Ureter (tissue), 1 donor: ENCODE measurements around the gene CNTNAP2. TPM values are rescaled to one million over a fixed set of nuclear protein-coding genes. Genes with fewer than 3 reads are reported as not detected.

Source experiments
- DNase-seq: peaks from one replicate; pipeline ENCODE4 v3.0.0-alpha.2; 2020; ENCODE audit warnings: low spot score
- total RNA-seq: library from RNA; stranded (reverse); gene quantifications from one replicate; pipeline ENCODE4 v1.2.4, GENCODE V29; 2023
- donor health status: DM: yes; HTN: yes; CAD: no.

Gene CNTNAP2
- total RNA-seq, 1 donor from 2014 or later = 0.21 TPM

DNA sequence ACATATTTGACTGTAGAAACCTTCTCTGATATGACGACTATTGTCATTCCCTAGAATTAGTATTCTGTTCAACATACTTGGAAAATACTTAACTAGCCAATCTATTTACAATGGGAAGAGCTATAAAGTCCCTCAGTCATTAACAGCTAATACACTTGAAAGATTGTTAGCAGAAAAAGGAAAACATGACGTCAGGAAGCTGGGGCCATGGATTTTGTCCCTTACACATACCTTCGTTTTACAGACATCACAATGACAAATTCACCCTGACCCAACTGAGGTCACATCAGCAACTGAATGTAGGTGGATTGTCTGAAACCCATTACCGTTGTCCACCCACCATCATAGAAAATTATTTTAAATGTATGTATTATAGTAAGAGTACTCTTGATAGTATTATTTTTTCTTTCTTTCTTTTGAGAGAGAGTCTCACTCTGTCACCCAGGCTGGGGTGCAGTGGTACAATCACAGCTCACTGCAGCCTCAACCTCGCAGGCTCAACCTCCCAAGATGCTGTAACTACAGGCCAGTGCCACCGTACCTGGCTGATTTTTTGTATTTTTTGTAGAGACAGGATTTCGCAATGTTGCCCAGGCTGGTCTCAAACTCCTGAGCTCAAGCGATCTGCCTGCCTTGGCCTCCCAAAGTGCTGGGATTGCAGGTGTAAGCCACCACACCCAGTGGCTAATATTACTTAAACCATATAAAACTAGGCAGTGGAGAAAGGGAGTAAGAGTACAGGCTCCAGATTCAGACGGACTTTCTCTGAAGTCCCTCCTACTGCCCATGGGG, 1977.0 kb downstream of the CNTNAP2 start:
- no peak for DNase-seq

GRCh38 chr7:148095066-148095465, 1978.5 kb downstream of the CNTNAP2 start:
- no peak for DNase-seq

GRCh38 chr7:148104136-148104716, 1987.6 kb downstream of the CNTNAP2 start:
- no peak for DNase-seq

GRCh38 chr7:148104924-148105323, 1988.3 kb downstream of the CNTNAP2 start:
- DNase-seq = no peak

- DNase-seq = no peak
These were observed 1989.3 kb downstream of the CNTNAP2 start for GRCh38 chr7:148105853-148106252.

DNA sequence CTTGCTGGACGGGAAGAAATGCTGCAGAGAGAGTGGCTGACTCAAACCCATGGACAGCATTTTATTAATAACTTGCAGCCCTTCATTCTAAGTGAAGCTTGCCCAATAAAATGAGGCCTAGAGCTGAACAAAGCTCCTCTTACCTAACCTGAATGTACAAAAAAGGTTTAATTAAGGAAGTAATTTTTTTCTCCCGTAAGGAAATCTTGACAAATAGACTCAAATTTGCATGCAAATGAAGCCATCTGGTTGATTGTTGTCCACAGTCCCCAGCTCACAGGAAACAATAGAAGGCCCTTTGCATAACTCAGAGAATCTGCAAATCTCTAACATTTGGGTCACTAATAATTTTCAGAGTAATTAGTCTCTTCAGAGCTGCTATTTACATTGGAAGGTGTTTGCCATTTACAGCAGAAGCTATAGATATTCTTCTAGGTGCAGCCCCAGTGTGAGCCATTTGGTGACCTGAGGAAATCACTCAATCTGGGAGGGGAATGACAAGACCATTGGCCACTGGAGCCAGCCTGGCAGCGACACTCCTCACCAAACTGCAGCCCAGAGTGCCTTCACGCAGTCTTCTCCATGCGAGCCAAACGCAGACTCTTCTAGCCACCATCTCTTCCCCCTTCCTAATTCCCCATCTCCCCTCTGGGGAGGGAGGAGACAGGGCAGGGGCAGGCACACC, 1991.0 kb downstream of the CNTNAP2 start:
- no peak for DNase-seq

- no peak for DNase-seq
These were observed 1991.8 kb downstream of the CNTNAP2 start for GRCh38 chr7:148108381-148108780.

- no peak for DNase-seq
These were observed 1993.7 kb downstream of the CNTNAP2 start for GRCh38 chr7:148110097-148110868.

GRCh38 chr7:148114804-148115203, 1998.2 kb downstream of the CNTNAP2 start:
- DNase-seq = no peak

DNA sequence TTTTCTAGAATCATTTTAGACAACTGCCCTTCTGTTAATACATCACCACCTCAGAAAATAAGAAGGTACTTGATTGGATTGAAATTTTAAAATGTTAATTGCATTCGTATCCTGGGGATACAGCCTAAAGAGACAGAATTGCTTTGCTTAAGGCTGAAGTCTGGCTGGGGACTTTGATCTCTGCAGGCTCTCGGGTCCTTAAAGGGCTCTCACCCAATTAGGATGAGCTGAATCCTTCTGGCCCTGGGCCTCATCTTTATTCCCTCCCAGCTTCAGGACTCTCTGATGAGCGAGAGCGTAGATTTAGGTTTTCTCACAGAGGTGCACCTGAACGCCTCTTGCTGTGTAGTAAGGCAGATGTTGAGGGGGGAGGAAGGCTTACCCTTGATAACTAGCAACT, 1998.7 kb downstream of the CNTNAP2 start:
- no peak for DNase-seq

DNA sequence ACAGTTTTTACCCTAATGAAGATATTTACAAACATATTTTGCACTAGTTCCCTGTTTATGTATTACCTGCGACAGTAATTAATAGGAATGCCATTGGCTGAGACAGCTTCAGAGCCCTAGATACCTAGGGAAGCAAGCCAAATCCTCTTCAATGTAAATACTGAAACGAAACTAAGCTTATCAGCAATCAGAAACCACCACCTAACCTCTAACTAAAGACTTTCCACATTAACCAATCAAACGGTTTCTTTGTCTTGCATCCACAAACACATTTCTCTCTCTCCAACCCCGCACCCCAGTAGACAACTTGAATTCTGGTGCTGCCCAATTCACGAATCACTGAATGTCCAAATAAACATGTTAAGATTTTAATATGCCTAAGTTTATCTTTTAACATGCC, 1999.6 kb downstream of the CNTNAP2 start:
- no peak for DNase-seq

DNA sequence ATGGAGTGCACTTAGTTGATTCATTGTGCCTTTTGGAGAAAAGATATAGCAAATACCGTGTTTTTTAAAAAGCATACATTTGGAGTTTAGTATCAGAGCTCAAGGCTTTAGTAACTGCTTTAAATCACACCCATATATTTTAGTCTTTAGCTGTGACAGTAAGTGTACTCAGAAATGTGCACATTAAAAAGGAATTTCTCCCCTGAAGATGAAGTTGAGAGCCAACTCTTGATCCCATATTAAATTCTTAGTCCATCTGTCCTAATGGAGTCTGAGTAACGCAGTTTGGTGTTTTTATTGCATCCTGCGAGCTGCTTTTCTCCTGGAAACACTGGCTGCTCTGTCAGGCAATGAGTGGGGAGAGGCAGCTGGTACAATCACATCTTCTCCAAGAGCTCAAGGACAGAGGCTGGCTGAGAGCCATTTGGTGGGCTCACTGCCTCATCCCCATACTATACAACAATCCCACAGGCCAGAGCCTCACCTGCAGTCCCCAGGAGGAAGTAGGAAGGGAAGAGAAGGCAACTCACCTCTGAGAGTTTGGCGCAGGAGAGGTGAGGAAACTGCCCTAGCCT, 2000.3 kb downstream of the CNTNAP2 start:
- DNase-seq = no peak

DNA sequence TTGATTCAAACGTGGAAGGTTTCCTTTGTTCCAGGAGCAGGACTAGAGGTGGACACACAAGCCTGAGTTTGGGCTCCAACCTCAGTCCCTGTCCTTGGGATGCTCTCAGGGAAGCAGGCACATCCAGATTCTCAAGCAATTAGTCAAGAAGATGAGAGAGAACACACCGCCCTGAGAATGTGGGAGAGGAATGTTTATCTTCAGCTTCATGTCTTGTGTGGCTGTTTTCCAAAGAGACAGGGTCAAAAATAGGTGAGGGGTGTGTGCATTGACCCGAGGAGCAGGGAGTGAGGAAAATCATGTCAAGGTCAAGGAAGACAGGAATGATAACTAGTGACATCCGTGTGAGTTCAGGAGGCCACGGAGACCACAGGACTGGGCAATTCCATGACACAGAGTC, 2001.8 kb downstream of the CNTNAP2 start:
- DNase-seq = no peak

DNA sequence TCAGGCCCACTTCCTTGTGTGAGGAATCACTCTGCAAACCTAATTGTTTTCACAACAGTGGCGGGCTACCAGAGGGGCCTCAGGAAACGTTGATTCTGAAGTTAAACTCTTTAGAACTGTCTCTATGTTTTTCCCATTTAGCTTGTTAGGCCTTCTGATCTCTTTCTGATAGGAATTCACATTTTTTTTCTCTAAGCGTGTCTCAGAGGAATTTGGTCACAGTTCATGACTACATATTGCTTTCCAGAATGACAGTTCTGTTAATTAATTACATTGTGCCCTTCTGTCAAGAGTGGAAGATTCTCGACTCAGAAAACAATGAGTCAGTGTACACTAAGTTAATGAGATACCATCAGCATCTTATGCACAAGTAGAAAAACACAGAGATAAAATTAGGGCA, 2004.8 kb downstream of the CNTNAP2 start:
- DNase-seq = no peak

DNA sequence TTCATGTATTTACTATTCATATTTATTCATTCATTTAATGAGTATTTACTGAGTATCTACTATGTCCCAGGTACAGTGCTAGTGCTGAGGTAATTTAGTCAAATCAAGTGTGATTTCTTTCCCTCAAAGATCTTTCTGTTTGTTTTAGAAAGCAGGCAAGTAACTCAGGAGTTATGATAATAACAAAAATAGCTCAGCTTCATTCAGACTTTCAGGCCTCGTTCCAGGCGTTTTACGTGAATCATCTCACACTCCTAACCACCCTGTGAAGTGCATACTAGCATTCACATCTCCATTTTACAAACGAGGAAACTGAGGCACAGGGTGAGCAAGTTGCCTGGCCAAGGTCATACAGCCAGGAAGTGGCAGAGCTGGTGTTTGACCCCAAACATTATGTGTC, 2005.2 kb downstream of the CNTNAP2 start:
- no peak for DNase-seq

- DNase-seq = no peak
These were observed 2007.9 kb downstream of the CNTNAP2 start for GRCh38 chr7:148124477-148124876.

- DNase-seq = no peak
These were observed 2010.8 kb downstream of the CNTNAP2 start for GRCh38 chr7:148127374-148127773.

- DNase-seq = no peak
These were observed 2012.4 kb downstream of the CNTNAP2 start for GRCh38 chr7:148129023-148129422.

DNA sequence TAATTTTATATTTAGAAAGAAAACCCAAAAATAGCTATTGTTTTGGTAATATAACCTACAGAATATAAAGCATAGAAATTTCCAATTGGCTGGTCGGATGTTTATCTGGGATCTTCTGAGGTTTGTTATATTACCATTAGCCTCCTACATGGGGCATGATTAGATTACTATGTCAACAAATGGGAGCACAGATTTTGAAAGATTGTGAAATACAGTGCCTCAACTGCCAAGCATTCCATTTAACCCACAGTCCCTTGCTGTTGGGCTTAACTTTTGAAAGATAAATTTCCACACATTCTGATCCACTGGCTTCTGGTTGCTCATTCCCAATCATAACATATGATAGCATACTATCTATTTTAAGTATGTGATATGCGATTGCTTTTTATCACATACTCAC, 2018.5 kb downstream of the CNTNAP2 start:
- DNase-seq = no peak

- DNase-seq = no peak
These were observed 2019.4 kb downstream of the CNTNAP2 start for GRCh38 chr7:148135997-148136396.

GRCh38 chr7:148142660-148143248, 2026.2 kb downstream of the CNTNAP2 start:
- no peak for DNase-seq
